Kidney (tissue), 14 donors: ENCODE data around the gene C1orf210. TPM values are rescaled to one million over a fixed set of nuclear protein-coding genes. Genes with fewer than 3 reads are reported as not detected.

Experiments
- DNase-seq, 5 donors: peaks; one replicate each; pipeline ENCODE4 v3.0.0-alpha.2; 2013 to 2020
- FAIRE-seq: peaks from 2 replicates; lab custom pipeline; 2012; peaks lifted over from hg19 to GRCh38; lab: Jason Lieb, UNC
- H3K27ac ChIP-seq, 2 donors: one replicate each; pipeline ENCODE4 v1.7.0; 2013; ENCODE audit warnings: low read depth in 2 of 2, low read length in 2 of 2, inconsistent platforms in 1 of 2
- H3K27me3 ChIP-seq: one replicate; pipeline ENCODE4 v1.7.1; 2013; ENCODE audit warnings: low read length, inconsistent platforms; ENCODE audit not compliant: control insufficient read depth, insufficient read depth
- H3K36me3 ChIP-seq, 3 donors: one replicate each; pipeline versions ENCODE4 v1.7.0 to v1.7.1; 2013; ENCODE audit warnings: low read length in 3 of 3, control low read depth in 1 of 3, inconsistent platforms in 1 of 3; ENCODE audit not compliant: insufficient read depth in 3 of 3, control insufficient read depth in 2 of 3
- H3K4me1 ChIP-seq, 3 donors: one replicate each; pipeline versions ENCODE4 v1.7.0 to v1.7.1; 2013; ENCODE audit warnings: low read length in 3 of 3, inconsistent platforms in 1 of 3, low read depth in 1 of 3; ENCODE audit not compliant: control insufficient read depth in 2 of 3, insufficient read depth in 2 of 3
- H3K4me3 ChIP-seq, 3 donors: one replicate each; pipeline versions ENCODE4 v1.7.0 to v1.8.1; 2013; ENCODE audit warnings: low read length in 3 of 3, control low read depth in 1 of 3, inconsistent platforms in 1 of 3
- H3K9ac ChIP-seq, 3 donors: one replicate each; pipeline versions ENCODE4 v1.7.0 to v1.7.1; 2013; ENCODE audit warnings: low read length in 3 of 3, control low read depth in 1 of 3, inconsistent platforms in 1 of 3
- H3K9me3 ChIP-seq, 3 donors: one replicate each; pipeline versions ENCODE4 v1.7.0 to v1.7.1; 2013; ENCODE audit warnings: low read length in 3 of 3, control low read depth in 1 of 3, inconsistent platforms in 1 of 3; ENCODE audit not compliant: control insufficient read depth in 2 of 3, insufficient read depth in 1 of 3
- intact Hi-C: fragments of 100-400 bp; cut with DNase I; formaldehyde crosslinking; loops from one replicate; pipeline ENCODE4 v1.11.1; 2022
- polyA plus RNA-seq: library from polyadenylated mRNA; stranded (reverse); fragments of 350-450 nt; fragmentation: Illumina TruSeq; extraction: RNeasy Lipid Tissue Mini Kit (QIAGEN cat#74804); gene quantifications from one replicate; pipeline ENCODE4 v1.2.3, GENCODE V29; 2014; ENCODE audit warnings: low read depth, low replicate concordance; ENCODE audit not compliant: insufficient read depth
- total RNA-seq: library from RNA; stranded (reverse); fragmentation: NEBNext Ultra II Directional; extraction: Animal tissue kit (Norgen Biotek cat#: 25700); gene quantifications from one replicate; pipeline ENCODE4 v1.2.1, GENCODE V29; 2021
- TF ChIP-seq, protein P1 (sequence below): IDR thresholded peaks from 3 replicates; pipeline ENCODE4 v1.5.1; 2012; ENCODE audit warnings: mild to moderate bottlenecking, moderate library complexity, borderline replicate concordance; ENCODE audit not compliant: insufficient read depth; ENCODE audit errors: extremely low read depth
- donor health status: control.
- donor health status: control.
- donor health status: control.
- donor health status: control.
- donor health status: control.
- donor health status: DM: yes; HTN: yes; CAD: no.
- donor health status: Normal renal cell carcinoma (clear cell type).

Gene C1orf210
- total and polyA plus RNA-seq, 2 donors from 2014 or later: 21.1 to 33.3 TPM

DNA sequence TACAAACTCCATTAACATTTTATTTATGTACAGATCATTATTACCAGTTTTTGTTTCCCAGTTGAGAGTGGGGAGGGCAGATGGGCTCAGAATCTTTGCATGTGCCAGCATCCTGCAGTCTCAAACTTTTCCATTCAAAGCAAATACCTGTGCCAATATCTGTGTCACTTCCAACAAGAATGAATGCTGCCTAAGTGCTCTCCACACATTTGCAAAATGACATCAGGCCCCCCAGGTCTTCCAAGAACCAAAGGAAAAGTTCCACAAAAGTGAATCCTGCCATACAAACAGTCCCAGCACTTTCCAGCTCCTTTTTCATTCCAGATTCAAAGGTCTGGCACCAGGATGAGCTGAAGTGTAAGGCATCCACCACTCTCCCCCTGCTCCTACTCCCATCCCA lies 13.7 kb upstream of the C1orf210 start:
- FAIRE-seq (no peak), DNase-seq (no peak)
- peaks cover 5 to 18% (median 16%) of the 10 kb centered on the region in 3 donors for H3K4me1 ChIP-seq
- intact Hi-C loops: no loop called here
- H3K27ac ChIP-seq: no peak overlapping the region
- no peak overlapping the region for H3K4me3 ChIP-seq
- H3K27me3 ChIP-seq: no peaks in the 10 kb centered on the region
- H3K9me3 ChIP-seq: no peaks in the 10 kb centered on the region
- TF ChIP-seq, protein P1, sequence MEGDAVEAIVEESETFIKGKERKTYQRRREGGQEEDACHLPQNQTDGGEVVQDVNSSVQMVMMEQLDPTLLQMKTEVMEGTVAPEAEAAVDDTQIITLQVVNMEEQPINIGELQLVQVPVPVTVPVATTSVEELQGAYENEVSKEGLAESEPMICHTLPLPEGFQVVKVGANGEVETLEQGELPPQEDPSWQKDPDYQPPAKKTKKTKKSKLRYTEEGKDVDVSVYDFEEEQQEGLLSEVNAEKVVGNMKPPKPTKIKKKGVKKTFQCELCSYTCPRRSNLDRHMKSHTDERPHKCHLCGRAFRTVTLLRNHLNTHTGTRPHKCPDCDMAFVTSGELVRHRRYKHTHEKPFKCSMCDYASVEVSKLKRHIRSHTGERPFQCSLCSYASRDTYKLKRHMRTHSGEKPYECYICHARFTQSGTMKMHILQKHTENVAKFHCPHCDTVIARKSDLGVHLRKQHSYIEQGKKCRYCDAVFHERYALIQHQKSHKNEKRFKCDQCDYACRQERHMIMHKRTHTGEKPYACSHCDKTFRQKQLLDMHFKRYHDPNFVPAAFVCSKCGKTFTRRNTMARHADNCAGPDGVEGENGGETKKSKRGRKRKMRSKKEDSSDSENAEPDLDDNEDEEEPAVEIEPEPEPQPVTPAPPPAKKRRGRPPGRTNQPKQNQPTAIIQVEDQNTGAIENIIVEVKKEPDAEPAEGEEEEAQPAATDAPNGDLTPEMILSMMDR: no peak
- no peaks in the 10 kb centered on the region for H3K36me3 ChIP-seq
- no peak overlapping the region for H3K9ac ChIP-seq

- DNase-seq (no peak), FAIRE-seq (no peak)
- Histone ChIP-seq H3K36me3 (no peaks in the 10 kb centered on the region), H3K27ac (no peak overlapping the region), H3K27me3 (no peaks in the 10 kb centered on the region), H3K4me1 (peaks cover 5 to 21% (median 20%) of the 10 kb centered on the region in 3 donors), H3K4me3 (no peak overlapping the region), H3K9me3 (no peaks in the 10 kb centered on the region), H3K9ac (no peak overlapping the region)
- intact Hi-C loops: no loop called here
- TF ChIP-seq, protein P1: no peak
Measured at GRCh38 chr1:43298055-43298454, 12.7 kb upstream of the C1orf210 start.

DNA sequence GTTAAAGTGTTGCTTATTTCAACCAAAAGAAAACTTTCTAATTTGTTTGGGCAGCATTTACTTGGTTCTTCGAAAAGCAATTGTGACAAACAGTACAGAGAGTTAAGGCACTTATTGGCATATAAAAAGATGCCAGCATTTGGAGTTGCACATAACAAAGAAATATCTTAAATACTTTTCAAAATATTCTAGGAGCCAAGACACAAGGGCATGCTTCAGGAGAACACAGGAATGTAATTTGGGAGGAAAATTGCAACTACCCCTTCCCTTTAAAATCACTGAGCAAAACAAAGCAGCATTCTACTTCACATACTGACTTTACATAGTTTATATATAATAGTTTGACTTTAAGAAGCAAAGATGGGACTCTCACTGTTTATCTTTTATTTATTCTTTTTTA lies 10.8 kb upstream of the C1orf210 start:
- Histone ChIP-seq H3K9ac (no peak overlapping the region), H3K27ac (peak overlapping the region; percentile 59 to 67), H3K27me3 (no peaks in the 10 kb centered on the region), H3K4me1 (peaks cover 5 to 22% (median 19%) of the 10 kb centered on the region in 3 donors), H3K36me3 (no peaks in the 10 kb centered on the region), H3K4me3 (no peak overlapping the region), H3K9me3 (no peaks in the 10 kb centered on the region)
- no peak for FAIRE-seq
- intact Hi-C loops: no loop called here
- TF ChIP-seq, protein P1: no peak
- DNase-seq: peak in 2 of 5 donors; percentile 29 to 34

- Histone ChIP-seq H3K9me3 (no peaks in the 10 kb centered on the region), H3K4me1 (peaks cover 5 to 22% (median 19%) of the 10 kb centered on the region in 3 donors), H3K27ac (peak overlapping the region in 1 of 2 donors; percentile 59), H3K36me3 (no peaks in the 10 kb centered on the region), H3K27me3 (no peaks in the 10 kb centered on the region), H3K4me3 (no peak overlapping the region), H3K9ac (no peak overlapping the region)
- TF ChIP-seq, protein P1: no peak
- intact Hi-C loops: no loop called here
- DNase-seq (no peak), FAIRE-seq (no peak)
Measured at GRCh38 chr1:43294761-43295160, 9.4 kb upstream of the C1orf210 start.
